HG02763 (cell line): ENCODE data around the gene NDUFA3.

ENCODE experiments used
- ATAC-seq: cut with Tn5 transposase; IDR thresholded peaks from one replicate; pipeline ENCODE4 v1.9.1; 2021; ENCODE audit warnings: mild to moderate bottlenecking, moderate library complexity; ENCODE audit not compliant: unreplicated experiment

The NDUFA3 gene

DNA sequence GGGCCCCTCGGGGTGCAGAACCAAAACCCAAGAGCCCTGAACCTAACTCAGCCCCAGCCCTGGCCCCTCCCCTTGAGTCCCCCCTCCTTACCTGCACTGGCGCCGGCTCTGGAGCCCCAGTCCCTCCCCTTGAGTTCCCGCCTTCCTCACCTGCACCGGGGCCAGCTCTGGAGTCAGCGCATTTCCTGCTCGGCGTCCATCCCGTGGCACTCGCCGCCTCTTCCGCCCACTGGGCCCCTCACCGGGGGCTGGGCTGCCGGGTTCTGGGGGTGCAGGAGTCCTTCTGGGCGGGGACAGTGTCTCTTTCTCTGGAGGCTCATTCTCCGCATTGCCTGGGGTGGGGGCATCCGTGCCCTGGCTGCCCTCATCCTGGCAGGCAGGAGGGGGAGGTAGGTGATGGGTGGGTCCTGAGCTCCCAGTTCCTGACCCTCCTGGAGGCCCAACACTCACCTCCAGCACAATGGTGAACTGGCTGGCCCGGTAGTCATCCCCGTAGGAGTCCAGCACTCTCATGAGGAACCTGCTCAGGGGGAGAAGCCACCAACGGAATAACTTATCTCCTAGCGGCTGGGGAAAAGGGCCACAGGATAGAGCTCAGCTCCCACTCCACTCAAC, 5.3 kb downstream of the NDUFA3 start:
- ATAC-seq = no peak

DNA sequence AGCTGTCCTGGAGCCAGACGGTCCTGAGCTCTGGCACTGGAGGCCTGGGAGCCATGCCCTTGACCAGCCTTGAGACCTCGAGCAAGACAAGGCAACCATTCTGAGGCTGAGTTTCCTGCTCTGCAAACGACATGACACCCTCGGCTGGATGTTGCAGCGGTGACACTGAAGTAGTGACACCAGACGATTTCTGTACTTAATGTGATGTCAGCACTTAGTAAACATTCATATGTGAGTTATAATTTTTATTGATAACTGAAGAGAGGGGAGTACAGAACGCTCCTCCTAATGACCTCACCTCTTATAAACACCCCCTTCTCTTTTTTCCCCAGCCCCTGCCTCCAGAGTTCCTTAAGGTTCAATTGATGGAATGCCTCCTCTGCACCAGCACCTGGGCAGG, 5.8 kb downstream of the NDUFA3 start:
- ATAC-seq = no peak

DNA sequence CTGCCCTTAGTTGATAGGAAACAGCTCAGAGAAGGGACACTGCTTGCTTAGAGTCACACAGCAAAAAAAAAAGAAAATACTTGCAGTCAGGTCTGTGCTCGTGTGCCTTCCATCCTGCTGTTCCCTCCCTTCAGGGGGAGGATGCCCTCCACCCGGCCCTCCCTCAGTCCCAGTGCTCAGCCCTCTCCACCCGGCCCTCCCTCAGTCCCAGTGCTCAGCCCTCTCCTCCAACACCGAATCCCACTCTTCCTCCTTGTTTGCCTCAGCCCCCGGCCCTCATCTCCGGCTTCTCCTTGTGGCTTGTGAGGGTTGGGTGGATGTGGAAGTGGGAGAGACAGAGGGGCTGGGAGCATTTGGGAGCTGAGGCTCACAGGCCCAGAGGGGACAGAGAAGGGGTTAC, 7.0 kb downstream of the NDUFA3 start:
- no peak for ATAC-seq

DNA sequence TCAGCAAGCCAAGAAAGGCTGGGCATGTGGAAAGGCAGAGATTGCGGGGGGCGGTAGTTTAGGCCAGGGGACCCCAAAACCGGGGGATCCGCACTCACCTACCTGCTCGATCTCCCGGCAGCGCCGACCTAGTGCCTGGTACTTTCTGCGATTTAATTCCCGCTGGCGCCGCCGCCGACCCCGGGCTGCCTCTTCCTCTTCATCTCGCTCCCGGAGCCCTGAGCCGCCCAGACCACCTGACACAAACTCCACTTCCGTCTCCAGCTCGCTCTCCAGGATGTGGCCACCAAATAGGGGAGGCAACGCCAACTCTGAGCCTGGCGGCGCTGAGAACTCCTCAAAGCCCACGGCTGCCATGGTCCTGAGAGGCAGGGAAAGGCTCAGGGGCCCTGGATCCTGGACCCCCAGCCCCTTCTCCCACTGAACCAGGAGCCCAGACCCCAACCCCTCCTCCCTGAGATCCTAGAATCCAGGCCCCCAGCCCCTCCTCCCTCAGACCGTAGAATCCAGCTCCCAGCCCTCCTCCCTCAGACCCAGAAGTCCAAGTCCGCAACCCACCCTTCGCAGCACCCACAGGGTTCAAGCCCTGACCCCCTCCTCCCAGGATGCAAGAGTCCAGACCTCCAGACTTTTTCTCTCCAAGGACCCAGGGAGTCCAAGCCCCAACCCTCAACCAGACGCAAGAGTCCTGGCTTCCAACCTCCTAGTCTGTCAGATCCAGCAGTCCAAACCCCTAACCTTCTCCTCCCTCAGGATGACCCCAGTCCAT, 11.9 kb downstream of the NDUFA3 start:
- ATAC-seq = no peak

DNA sequence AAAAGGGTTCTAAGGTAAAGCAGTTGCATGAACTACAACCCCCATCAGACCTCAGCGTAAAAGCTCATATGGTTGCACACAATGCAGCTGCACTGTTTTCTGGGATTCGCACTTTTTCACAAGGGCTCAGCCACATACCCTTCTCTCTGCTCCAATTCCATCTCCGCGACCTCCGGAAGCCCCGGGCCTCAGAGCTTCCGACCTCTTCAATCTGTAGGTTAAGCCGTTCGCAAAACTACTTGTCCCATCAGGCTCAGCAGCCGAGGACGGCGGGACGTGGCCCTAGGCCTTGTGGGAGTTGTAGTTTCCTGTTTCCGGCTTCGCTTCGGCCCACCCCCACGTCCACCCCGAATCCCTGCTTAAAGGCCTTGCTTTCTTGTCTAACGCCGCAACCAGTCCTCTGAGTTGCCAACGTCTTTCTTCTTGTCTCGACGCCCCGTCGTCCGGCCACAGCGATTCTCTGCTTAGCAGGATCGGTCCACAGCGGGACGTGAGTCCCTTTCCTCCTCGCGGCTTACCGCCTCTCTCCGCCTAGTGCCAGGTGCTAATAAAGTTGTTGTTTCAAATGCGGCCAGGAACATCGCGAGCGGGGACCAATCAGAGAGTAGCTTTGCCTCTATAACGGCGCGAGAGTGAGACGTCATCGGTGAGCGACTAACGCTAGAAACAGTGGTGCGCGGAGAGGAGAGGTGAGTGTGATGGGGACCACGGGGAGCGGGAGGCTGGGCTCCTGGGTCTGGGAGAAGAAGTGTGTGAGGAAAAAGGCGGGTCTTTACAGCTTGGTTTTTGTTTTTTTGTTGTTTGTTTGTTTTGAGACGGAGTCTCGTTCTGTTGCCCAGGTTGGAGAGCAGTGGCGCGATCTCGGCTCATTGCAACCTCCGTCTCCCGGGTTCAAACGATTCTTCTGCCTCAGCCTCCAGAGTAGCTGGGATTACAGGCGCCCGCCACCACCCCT, 12.7 kb downstream of the NDUFA3 start, which contains the start of the genes PRPF31 and TFPT:
PRPF31 (plus strand) TSS at position 646 of the 955 bp plus-strand sequence. CDS start 2,525 bp downstream, outside the sequence.
TFPT (minus strand) TSS at position 549 of the 955 bp plus-strand sequence; CDS start at position 161, 388 bp downstream.
- peak; percentile 76 for ATAC-seq

DNA sequence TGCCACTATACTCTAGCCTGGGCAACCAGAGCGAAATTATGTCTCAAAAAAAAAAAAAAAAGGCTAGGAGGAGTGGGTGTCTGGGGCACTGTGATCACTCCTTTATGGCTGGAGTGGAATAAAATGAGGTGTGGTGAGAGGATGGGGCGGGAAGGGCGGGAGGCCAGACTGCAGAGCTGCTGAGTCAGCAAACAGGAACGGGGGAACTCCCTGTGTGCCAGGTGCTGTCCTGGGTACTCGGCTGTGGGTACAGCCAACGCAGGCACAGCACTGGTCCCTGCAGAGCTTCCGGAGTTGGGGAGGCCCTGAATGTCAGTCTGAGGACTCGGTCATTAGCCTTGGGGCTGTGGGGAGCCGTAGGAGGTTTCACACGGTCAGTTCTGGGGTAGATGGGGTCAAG, 18.6 kb downstream of the NDUFA3 start:
- no peak for ATAC-seq

DNA sequence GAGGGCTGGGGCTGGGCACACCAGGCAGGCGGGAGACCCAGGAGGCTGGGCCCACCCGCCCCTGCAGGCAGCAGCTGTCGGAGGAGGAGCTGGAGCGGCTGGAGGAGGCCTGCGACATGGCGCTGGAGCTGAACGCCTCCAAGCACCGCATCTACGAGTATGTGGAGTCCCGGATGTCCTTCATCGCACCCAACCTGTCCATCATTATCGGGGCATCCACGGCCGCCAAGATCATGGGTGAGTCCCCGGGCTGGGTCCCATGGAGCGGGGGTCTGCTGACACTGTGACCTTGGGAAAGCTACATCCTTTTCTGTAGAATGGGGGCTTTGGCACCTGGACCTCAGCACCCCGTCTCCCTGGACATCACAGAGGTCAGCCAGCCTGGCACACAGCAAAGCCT, 21.0 kb downstream of the NDUFA3 start:
- no peak for ATAC-seq

DNA sequence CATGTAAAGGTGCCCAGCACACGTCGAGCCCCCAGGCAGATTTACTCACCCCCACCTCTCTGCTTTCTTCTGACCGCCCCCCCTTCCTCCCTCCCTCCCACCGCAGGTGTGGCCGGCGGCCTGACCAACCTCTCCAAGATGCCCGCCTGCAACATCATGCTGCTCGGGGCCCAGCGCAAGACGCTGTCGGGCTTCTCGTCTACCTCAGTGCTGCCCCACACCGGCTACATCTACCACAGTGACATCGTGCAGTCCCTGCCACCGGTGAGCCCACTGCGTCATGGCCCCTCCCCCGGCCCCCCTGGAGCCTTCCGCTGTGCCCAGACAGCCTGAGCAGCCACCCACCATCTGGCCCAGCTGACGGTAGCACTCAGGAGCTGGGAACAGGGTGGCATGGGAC, 21.7 kb downstream of the NDUFA3 start:
- no peak for ATAC-seq

DNA sequence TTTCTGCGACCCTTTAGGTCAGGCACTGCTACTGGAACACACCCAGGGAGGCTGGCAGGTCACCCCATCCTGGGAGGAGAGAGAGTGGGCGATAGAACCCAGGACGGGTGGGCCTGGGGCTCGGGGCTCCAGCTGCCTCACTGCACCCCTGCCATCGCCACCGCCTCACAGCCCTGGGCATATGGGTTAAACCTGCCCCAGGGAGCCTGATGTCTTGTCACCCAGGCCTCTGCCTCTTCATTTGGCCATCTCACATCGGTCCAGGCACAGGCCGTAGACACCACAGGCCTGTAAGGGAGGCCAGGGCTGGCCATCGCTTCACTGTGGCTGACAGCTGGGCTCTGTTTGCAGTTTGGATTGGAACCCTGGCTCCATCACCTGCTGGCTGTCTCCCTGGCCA, 23.1 kb downstream of the NDUFA3 start:
- no peak for ATAC-seq

DNA sequence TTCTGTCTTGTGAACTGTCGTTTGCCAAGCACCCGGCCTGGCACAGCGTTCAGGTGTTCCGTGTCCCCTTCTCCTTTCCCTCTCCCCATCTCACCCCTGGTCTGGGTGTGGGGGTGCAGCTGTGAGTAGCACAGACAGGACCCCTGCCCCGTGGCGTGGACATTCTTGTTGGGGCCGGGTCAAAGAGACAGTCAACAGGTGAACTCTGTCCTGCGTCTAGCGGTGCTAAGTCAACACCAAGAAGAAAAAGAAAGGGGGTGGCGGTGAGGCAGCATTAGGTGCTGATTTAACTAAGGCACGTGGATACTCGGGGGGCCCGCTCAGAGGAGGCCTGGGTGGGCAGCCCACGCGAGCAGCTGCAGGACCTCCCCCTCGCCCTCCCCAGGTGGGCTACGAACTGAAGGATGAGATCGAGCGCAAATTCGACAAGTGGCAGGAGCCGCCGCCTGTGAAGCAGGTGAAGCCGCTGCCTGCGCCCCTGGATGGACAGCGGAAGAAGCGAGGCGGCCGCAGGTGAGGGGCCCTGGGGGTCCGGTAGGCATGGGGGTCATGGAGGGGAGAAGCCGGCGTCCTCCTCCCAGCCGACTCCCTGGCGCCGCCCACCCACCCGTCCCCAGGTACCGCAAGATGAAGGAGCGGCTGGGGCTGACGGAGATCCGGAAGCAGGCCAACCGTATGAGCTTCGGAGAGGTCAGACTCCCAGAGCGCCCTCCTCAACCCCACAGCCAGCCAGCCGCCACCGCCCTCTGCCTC, 25.2 kb downstream of the NDUFA3 start:
- ATAC-seq = no peak

DNA sequence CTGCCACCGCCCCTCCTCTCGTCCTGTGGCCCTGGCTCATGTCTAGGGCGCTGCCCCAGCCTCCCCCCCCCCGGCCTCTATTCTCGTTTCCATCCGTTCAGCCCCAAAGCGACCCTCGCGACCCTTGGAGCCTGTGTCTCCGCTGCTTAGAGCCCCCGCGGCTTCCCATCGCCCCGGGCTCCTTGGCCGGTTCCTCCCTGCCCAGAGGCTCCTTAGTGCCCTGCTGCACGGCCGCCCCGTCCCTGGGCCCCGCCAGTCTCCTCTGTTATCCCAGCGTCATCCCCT, 25.7 kb downstream of the NDUFA3 start:
- ATAC-seq = no peak

DNA sequence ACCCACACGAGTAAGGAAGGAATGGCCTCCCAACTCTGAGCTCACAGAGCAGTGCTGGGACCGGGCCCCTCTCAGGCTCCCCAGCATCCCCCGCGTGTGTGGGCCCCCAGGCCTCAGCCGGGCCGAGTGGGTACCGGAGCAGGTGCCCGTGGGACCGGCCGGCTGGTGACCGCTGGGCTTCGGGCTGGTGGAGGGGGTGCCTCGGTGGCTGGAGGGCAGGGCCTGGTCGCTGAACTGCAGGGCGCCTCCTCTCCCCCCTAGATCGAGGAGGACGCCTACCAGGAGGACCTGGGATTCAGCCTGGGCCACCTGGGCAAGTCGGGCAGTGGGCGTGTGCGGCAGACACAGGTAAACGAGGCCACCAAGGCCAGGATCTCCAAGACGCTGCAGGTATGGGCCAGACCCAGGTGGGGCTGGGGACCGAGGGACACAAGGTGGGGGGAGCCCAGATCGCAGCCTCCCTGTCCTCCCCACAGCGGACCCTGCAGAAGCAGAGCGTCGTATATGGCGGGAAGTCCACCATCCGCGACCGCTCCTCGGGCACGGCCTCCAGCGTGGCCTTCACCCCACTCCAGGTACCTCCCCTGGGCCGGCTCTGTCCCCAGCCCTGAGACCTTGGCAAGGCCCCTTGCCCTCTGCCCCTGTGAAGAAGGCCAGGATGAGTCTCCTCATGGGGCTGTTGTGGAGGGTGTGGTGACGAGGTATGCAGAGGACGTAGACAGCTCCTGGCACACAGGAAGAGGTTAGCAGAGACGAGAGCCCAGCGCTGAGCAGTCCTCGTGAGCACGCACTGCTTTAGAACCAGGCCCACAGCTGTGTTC, 26.4 kb downstream of the NDUFA3 start:
- no peak for ATAC-seq

DNA sequence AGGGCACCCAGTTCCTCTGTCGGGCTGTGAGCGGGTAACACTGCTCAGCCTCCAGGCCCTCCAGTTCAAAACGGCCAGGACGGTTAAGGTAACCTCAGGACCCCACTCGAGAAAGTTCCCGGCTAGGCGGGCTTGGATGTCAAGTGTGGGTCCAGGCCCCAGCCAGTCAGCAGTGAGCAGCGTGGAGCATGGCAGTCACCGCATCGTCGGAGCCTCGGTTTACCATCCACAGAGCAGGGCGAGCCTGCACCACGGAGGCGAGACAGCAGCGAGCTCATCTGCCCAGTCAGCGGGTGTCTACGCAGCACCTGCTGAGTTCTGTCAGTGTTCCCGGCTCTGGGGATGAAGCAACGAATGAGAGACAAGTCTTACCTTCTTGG, 27.0 kb downstream of the NDUFA3 start:
- ATAC-seq = no peak

DNA sequence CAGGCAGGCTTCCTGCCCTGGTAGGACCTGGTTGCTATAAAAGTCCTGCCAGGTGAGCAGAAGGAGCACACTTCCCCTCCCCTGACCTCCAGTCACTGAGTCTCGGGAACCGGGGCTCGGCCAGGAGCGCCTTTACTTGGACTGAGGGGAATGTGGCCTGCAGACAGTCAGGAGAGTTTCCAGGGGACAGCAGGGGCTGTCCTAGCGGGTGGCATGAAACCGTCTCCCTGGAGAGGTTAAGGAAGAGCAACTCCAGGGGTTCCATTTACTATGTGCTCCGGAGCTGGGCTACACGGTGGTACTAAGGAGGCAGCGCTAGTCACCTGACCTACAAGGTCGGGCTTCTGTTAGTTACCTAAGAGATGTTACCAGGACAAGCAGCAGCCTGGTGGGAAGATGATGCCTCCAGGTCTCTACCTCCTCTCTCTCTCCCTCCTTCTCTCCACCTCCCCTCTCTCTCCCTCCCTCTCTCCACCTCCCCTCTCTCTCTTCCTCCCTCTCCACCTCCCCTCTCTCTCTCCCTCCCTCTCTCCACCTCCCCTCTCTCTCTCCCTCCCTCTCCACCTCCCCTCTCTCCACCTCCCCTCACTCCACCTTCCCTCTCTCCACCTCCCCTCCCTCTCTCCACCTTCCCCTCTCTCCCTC, 30.8 kb downstream of the NDUFA3 start:
- ATAC-seq = no peak

DNA sequence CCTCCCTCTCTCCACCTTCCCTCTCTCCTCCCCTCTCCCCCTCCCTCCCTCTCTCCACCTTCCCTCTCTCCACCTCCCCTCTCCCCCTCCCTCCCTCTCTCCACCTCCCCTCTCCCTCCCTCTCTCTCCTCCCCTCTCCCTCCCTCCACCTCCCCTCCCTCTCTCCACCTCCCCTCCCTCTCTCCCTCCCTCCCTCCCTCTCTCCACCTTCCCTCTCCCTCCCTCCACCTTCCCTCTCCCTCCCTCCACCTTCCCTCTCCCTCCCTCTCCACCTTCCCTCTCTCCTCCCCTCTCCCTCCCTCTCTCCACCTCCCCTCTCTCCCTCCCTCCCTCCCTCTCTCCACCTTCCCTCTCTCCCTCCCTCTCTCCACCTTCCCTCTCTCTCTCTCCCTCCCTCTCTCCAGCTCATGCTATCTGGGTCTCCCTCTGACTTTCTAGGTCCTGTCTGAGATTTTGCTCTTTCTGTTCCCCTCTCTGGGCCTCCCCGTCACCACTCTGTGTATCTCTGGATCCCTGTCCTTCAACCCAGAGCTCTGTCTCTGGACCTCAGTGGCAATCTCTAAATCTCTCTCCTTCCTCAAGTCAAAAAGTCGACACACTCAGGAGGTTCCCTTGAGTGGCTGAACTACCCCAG, 31.4 kb downstream of the NDUFA3 start:
- no peak for ATAC-seq

DNA sequence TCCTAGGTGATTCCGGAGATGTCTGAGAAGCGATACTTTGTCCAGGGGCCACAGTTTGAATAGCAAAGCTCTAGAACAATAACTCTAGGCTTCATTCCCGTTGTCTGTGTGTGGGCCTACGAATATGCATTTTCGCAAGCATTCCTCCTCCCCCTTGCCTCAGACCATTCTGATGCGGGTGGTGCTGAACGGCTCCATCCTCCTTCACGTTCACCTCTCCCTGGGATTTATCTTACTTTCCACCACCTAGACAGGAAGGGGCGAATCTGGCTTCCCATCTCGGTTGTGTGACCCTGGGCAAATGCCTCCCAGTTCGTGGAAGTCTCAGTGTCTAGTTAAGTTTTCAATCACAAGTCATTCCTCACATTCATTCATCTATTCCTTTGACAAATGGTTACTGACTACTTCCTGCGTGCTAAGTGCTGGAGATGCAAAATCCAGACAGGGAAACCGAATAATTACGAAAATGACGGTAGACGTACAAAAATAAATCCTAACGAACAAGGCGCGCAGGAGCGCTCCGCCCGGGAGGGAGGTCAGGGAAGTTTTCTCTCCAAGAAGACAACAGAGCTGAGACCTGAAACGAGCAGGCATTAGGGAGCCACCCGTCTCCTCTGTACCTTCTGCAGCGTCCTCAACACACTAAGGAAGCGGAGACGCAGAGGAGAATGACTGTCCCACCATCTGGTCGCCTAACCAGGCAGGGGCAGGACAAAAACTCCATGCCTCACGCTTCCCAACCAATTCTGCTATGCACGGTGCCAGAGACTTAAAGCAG, 33.6 kb downstream of the NDUFA3 start:
- ATAC-seq = no peak

DNA sequence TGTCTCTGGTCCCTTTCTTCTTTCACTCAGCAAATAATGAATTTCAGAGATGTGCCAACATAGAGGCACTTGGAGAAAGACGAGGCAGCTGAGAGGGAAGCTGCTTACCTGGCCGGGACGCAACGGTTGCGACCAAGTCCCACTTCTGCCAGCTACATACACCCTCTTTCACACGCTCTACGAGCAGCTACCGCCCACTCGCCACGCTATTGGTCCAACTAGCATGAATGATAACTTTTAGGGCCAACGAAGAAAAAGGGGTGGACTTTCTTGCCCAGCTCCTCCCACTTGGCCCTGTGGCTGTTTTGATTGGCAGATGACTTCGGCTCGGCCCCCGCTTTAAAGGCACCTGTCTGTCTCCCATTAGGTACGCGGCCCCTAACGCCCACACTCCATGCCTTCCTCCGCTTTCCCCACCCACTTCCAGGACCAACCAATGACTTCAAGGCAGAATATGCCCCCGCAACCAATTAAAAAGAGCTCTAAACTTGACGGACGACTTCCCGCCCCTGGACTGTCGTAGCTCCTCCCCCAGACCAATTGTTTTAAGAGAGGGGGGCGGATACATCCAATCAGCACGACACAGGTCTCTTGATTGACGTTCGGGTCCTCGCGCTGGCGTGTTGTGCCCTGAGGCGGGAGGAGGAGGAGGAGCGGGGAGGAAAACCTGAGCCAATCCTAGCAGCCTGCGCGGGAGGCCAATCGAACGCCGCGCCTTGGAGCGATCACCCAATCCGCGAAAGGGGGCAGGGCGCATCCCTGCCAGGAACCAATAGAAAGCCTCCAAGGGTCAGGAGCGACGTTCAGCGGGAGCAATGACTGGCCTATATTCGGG, 34.4 kb downstream of the NDUFA3 start:
- ATAC-seq = peak; percentile 80
